BLaER1 treated with 17β-estradiol and CSF1 and Interleukin-3, amounts not matched to agents 10 nM and 100 nM (cell line): ENCODE data around the gene HAUS3.

ENCODE experiments used
- H3K27ac ChIP-seq, 11 experiments: shearing (Covaris generic); formaldehyde crosslinking; 2 replicates each; pipeline ENCODE4 v1.8.1; 2022
- H3K27me3 ChIP-seq, 11 experiments: shearing (Covaris generic); formaldehyde crosslinking; 2 replicates each; pipeline ENCODE4 v1.8.1; 2022
- H3K36me3 ChIP-seq, 11 experiments: shearing (Covaris generic); formaldehyde crosslinking; 2 replicates each; pipeline ENCODE4 v1.8.1; 2022
- H3K4me1 ChIP-seq, 10 experiments: shearing (Covaris generic); formaldehyde crosslinking; 2 replicates each; pipeline ENCODE4 v1.8.1; 2022
- H3K4me2 ChIP-seq, 11 experiments: shearing (Covaris generic); formaldehyde crosslinking; 2 replicates each; pipeline ENCODE4 v1.8.1; 2022
- H3K4me3 ChIP-seq, 10 experiments: shearing (Covaris generic); formaldehyde crosslinking; 2 replicates each; pipeline ENCODE4 v1.8.1; 2022
- H3K9ac ChIP-seq, 11 experiments: shearing (Covaris generic); formaldehyde crosslinking; 2 replicates each; pipeline ENCODE4 v1.8.1; 2022
- H3K9me3 ChIP-seq, 11 experiments: shearing (Covaris generic); formaldehyde crosslinking; replicated peaks in 1 of 11; 2 replicates each; pipeline ENCODE4 v1.8.1; 2022
- H4K20me1 ChIP-seq, 11 experiments: shearing (Covaris generic); formaldehyde crosslinking; 2 replicates each; pipeline ENCODE4 v1.8.1; 2022
- Cebpa-rat ChIP-seq, 11 experiments: shearing (Covaris generic); IDR thresholded peaks; 2 replicates each; pipeline ENCODE4 v1.8.1; 2022

The HAUS3 gene

GRCh38 chr4:2257361-2258081, 15.6 kb upstream of the HAUS3 start:
- peak overlapping the region in 10 of 11 experiments; percentile 8 to 72 (median 57); a peak in 16 of 22 replicates for H3K27ac ChIP-seq
- peak overlapping the region; percentile 11 to 97 (median 56); a peak in 20 of 22 replicates for H3K9ac ChIP-seq
- H3K27me3 ChIP-seq = no peaks in the 10 kb centered on the region
- peaks cover 72 to 86% (median 85%) of the 10 kb centered on the region in 11 experiments for H4K20me1 ChIP-seq
- peak overlapping the region; percentile 57 to 98 (median 73) for H3K4me2 ChIP-seq
- H3K4me3 ChIP-seq = peak overlapping the region in 3 of 10 experiments; percentile 2 to 19 (median 5); a peak in 3 of 20 replicates
- peaks cover 48 to 60% (median 53%) of the 10 kb centered on the region in 10 experiments for H3K4me1 ChIP-seq
- H3K36me3 ChIP-seq = peaks cover 17 to 76% (median 45%) of the 10 kb centered on the region in 11 experiments; a peak in 21 of 22 replicates
- no peak for TF ChIP-seq Cebpa-rat (IDR thresholded peaks at IDR 0.05)
- H3K9me3 ChIP-seq = no peaks in the 10 kb centered on the region

- H3K9ac ChIP-seq = peak overlapping the region; percentile 11 to 97 (median 56); a peak in 20 of 22 replicates
- no peaks in the 10 kb centered on the region for H3K27me3 ChIP-seq
- no peak for TF ChIP-seq Cebpa-rat (IDR thresholded peaks at IDR 0.05)
- H3K9me3 ChIP-seq = no peaks in the 10 kb centered on the region
- peaks cover 48 to 59% (median 53%) of the 10 kb centered on the region in 10 experiments for H3K4me1 ChIP-seq
- peak overlapping the region; percentile 57 to 98 (median 73) for H3K4me2 ChIP-seq
- H3K4me3 ChIP-seq = peak overlapping the region in 3 of 10 experiments; percentile 2 to 19 (median 5); a peak in 3 of 20 replicates
- H3K27ac ChIP-seq = peak overlapping the region in 10 of 11 experiments; percentile 31 to 72 (median 57); a peak in 19 of 22 replicates
- H3K36me3 ChIP-seq = peaks cover 17 to 83% (median 51%) of the 10 kb centered on the region in 11 experiments; a peak in 21 of 22 replicates
- peaks cover 77 to 93% (median 86%) of the 10 kb centered on the region in 11 experiments for H4K20me1 ChIP-seq
Observed at GRCh38 chr4:2256781-2257191, 14.9 kb upstream of the HAUS3 start.

GRCh38 chr4:2256156-2256731, 14.3 kb upstream of the HAUS3 start:
- H4K20me1 ChIP-seq = peaks cover 77 to 98% (median 87%) of the 10 kb centered on the region in 11 experiments
- H3K9me3 ChIP-seq = no peaks in the 10 kb centered on the region
- peak overlapping the region in 1 of 10 experiments; percentile 5; a peak in 1 of 20 replicates for H3K4me3 ChIP-seq
- H3K4me2 ChIP-seq = peak overlapping the region; percentile 57 to 98 (median 73)
- H3K27ac ChIP-seq = peak overlapping the region in 10 of 11 experiments; percentile 31 to 72 (median 57); a peak in 17 of 22 replicates
- H3K9ac ChIP-seq = peak overlapping the region in 10 of 11 experiments; percentile 11 to 97 (median 57); a peak in 15 of 22 replicates
- no peaks in the 10 kb centered on the region for H3K27me3 ChIP-seq
- no peak for TF ChIP-seq Cebpa-rat (IDR thresholded peaks at IDR 0.05)
- peaks cover 48 to 59% (median 53%) of the 10 kb centered on the region in 10 experiments for H3K4me1 ChIP-seq
- H3K36me3 ChIP-seq = peaks cover 22 to 88% (median 55%) of the 10 kb centered on the region in 11 experiments; a peak in 21 of 22 replicates

- H4K20me1 ChIP-seq = peaks cover 72 to 98% (median 85%) of the 10 kb centered on the region in 11 experiments
- H3K4me1 ChIP-seq = peaks cover 44 to 54% (median 50%) of the 10 kb centered on the region in 10 experiments
- no peak for TF ChIP-seq Cebpa-rat (IDR thresholded peaks at IDR 0.05)
- peak overlapping the region in 9 of 11 experiments; percentile 57 to 98 (median 73); a peak in 14 of 22 replicates for H3K4me2 ChIP-seq
- peak overlapping the region in 7 of 11 experiments; percentile 11 to 97 (median 54); a peak in 7 of 22 replicates for H3K9ac ChIP-seq
- peak overlapping the region in 6 of 11 experiments; percentile 41 to 72 (median 60); a peak in 9 of 22 replicates for H3K27ac ChIP-seq
- no peak overlapping the region for H3K4me3 ChIP-seq
- no peaks in the 10 kb centered on the region for H3K27me3 ChIP-seq
- H3K9me3 ChIP-seq = no peaks in the 10 kb centered on the region
- H3K36me3 ChIP-seq = peaks cover 26 to 95% (median 61%) of the 10 kb centered on the region in 11 experiments; a peak in 21 of 22 replicates
Observed at GRCh38 chr4:2255501-2256155, 13.7 kb upstream of the HAUS3 start.

- Histone ChIP-seq H3K4me3 (no peak overlapping the region), H3K27ac (no peak overlapping the region), H3K4me2 (no peak overlapping the region), H3K4me1 (peaks cover 36 to 47% (median 42%) of the 10 kb centered on the region in 10 experiments), H3K27me3 (no peaks in the 10 kb centered on the region), H3K9ac (0 out of 22 replicates have a peak overlapping the region, but pooled peaks of 1 of the 11 experiments have one; percentile 4), H3K9me3 (no peaks in the 10 kb centered on the region), H3K36me3 (peaks cover 33 to 97% (median 65%) of the 10 kb centered on the region in 11 experiments), H4K20me1 (peaks cover 65 to 98% (median 84%) of the 10 kb centered on the region in 11 experiments)
- no peak for TF ChIP-seq Cebpa-rat (IDR thresholded peaks at IDR 0.05)
Observed at GRCh38 chr4:2254665-2255500, 13.0 kb upstream of the HAUS3 start.

GRCh38 chr4:2253160-2254084, 11.5 kb upstream of the HAUS3 start:
- Histone ChIP-seq H3K9ac (peak overlapping the region in 2 of 11 experiments; percentile 30 to 33; a peak in 3 of 22 replicates), H4K20me1 (peaks cover 51 to 98% (median 77%) of the 10 kb centered on the region in 11 experiments)
- no peak for TF ChIP-seq Cebpa-rat (IDR thresholded peaks at IDR 0.05)

GRCh38 chr4:2252530-2253091, 10.7 kb upstream of the HAUS3 start:
- no peak for TF ChIP-seq Cebpa-rat (IDR thresholded peaks at IDR 0.05)
- Histone ChIP-seq H3K27ac (no peak overlapping the region), H3K4me1 (peaks cover 17 to 24% (median 20%) of the 10 kb centered on the region in 10 experiments), H3K27me3 (no peaks in the 10 kb centered on the region), H3K9me3 (no peaks in the 10 kb centered on the region), H3K36me3 (peaks cover 36 to 97% (median 73%) of the 10 kb centered on the region in 11 experiments), H3K4me2 (no peak overlapping the region), H3K9ac (peak overlapping the region in 2 of 11 experiments; percentile 30 to 34; a peak in 2 of 22 replicates), H3K4me3 (no peak overlapping the region), H4K20me1 (peaks cover 43 to 98% (median 69%) of the 10 kb centered on the region in 11 experiments; a peak in 21 of 22 replicates)

More at GRCh38 chr4:2253160-2254084, 11.5 kb upstream of the HAUS3 start:
- H3K9me3 ChIP-seq = no peaks in the 10 kb centered on the region
- no peak overlapping the region for H3K27ac ChIP-seq
- H3K36me3 ChIP-seq = peaks cover 36 to 97% (median 72%) of the 10 kb centered on the region in 11 experiments
- H3K4me2 ChIP-seq = no peak overlapping the region
- H3K4me3 ChIP-seq = no peak overlapping the region
- no peaks in the 10 kb centered on the region for H3K27me3 ChIP-seq
- H3K4me1 ChIP-seq = peaks cover 25 to 32% (median 28%) of the 10 kb centered on the region in 10 experiments
